ENCODE data around the gene PPM1B.

GRCh38 chr2:44280869-44281268, 112.2 kb downstream of the PPM1B start:
- TF ChIP-seq JUNB (IDR thresholded peaks at IDR 0.05; ENCODE audit: unreplicated experiment) (no peak), POLR2AphosphoS5 (IDR thresholded peaks at IDR 0.05; ENCODE audit: low read depth) (no peak), REST (IDR thresholded peaks at IDR 0.05; ENCODE audit: unreplicated experiment) (no peak), CTCF (conservative IDR thresholded peaks at IDR 0.05; ENCODE audit: low read depth in 2 of 2) (no peak), EZH2 (IDR thresholded peaks at IDR 0.05; ENCODE audit: low read depth, unreplicated experiment) (no peak), EZH2phosphoT487 (IDR thresholded peaks at IDR 0.05; ENCODE audit: unreplicated experiment) (no peak), ETS1 (IDR thresholded peaks at IDR 0.05) (no peak), ZNF331 (CRISPR knock-in tag; IDR thresholded peaks at IDR 0.05; ENCODE audit: low read depth) (no peak), CREB1 (CRISPR knock-in tag; IDR thresholded peaks at IDR 0.05; ENCODE audit: low read depth) (no peak), NANOG (IDR thresholded peaks at IDR 0.05; ENCODE audit: borderline replicate concordance) (no peak), STAT1 (IDR thresholded peaks at IDR 0.05; ENCODE audit: unreplicated experiment) (no peak), ZNF114 (CRISPR knock-in tag; IDR thresholded peaks at IDR 0.05) (no peak), ZNF462 (CRISPR knock-in tag; IDR thresholded peaks at IDR 0.05) (no peak)

Data from GM23338 (cell line).